ENCODE data around the gene GAS7.

- TF ChIP-seq LEF1 (IDR thresholded peaks at IDR 0.05; ENCODE audit: borderline replicate concordance) (no peak), ZNF384 (IDR thresholded peaks at IDR 0.05) (no peak), ARNT (IDR thresholded peaks at IDR 0.05) (no peak)
Measured at GRCh38 chr17:10105513-10106001, 92.8 kb downstream of the GAS7 start.
